GM18517 (cell line): ENCODE data around the gene RASL11B.

Experiments
- ATAC-seq: cut with Tn5 transposase; IDR thresholded peaks from one replicate; pipeline ENCODE4 v1.9.1; 2021; ENCODE audit warnings: mild to moderate bottlenecking, moderate library complexity; ENCODE audit not compliant: unreplicated experiment

RASL11B gene

DNA sequence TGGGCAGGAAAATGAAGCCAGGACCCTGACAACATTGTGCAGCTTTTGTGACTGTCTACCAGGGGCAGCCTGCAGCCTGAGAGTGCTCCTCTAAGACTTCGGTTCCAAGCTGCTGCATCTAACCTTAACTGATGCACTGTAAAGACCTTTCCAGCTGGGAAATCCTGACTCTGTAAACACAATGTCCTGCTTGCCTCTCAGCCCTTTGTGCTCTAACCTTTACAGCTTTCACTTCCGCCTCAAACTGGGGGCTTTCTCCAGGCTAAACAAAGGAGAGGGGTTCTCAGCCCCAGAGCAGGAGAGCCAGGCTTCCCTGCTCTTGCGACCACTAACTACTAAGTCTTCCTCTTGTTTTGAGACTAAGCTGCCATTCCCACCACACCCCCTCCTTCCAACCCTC, 19.3 kb upstream of the RASL11B start:
- no peak for ATAC-seq

DNA sequence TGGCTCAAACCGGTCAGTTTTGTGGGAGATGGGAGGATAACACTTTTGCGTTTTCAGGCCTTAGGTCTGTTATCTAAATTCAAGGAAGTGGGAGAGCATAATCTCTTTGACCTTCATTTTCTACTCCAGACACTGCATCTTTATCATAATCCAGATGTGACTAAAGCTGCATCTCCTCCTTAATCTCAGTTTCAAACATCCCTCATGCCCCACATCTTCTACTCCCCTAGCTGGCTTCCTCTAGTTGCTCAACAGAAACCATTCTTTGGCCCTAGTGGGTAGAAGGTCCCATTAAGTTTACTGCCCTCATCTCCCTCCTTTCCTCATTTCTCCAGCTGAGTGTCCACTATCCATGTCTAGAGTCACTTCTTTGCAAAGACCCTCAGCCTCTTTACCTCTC, 18.8 kb upstream of the RASL11B start:
- ATAC-seq: no peak

DNA sequence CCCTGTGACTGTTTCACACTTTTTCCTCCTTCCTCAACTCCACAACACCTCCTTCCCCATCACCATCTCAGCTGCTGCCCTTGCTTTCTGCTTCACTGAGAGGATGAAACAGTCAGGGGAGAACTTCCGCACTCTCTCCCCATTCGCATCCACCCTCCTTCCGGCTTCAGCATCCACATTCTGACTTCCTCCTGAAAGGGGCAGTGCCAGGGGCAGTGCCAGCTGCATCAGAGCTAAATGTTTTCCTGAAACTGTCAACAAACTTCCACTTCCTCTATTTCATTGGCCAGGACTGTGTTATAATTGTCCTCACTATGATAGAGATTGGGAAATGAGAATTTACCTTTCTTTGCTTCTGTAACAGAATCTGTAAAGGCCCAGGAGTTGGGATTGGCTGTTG, 18.2 kb upstream of the RASL11B start:
- no peak for ATAC-seq

DNA sequence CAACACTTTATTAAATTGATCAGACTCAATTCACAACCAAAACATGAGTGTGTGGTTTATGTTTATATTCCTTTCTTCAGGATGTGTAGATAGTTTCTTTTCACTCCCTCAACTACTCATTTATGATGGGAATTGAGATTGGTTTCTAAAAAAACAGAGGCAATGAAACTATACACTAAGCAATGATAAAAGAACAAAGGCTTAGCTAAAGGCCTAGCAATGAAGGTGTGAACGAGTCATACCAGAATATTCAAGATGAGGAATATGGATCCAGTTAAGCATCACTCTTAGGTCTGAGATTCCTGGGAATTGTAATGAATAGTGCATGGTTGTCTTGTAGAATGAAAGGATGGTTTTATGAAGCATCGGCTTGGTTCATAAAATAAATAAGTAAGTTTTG, 17.5 kb upstream of the RASL11B start:
- ATAC-seq: no peak

DNA sequence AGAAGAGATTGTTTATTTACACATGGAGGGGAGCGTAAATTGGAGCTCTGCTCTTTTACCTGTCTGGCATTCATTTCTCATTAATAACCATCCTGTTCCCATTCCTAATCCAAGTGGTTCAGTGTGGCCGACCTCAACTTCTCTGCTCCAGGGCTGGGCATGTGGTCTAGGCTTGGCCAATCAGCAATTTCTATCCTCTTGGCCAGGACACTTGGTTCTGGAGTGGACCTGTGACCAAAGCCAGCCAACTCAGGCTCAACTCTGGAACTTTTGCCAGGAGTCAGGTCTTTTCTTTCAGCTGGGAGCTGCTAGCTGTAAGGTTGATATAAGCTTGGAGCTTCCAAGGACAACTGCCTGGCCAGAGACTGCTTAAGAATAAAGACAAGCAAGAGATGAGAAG, 15.6 kb upstream of the RASL11B start:
- ATAC-seq: no peak

DNA sequence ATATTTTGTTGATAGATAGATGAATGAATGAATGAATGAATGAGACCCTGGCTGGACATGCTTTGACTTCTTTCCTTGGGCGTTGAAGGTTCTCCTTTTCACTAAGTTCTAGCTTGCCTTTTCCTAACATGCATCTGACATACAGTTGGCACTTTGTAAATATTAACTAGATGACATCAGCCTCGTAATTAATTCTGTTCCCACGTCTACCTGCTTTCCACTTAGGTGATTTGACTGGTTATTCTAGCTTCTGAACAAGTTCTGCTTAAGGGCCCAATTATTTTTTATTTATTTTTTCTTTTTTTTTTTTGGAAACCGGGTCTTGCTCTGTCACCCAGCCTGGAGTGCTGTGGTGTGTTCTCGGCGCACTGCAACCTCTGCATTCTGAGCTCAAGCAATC, 13.9 kb upstream of the RASL11B start:
- ATAC-seq: no peak

DNA sequence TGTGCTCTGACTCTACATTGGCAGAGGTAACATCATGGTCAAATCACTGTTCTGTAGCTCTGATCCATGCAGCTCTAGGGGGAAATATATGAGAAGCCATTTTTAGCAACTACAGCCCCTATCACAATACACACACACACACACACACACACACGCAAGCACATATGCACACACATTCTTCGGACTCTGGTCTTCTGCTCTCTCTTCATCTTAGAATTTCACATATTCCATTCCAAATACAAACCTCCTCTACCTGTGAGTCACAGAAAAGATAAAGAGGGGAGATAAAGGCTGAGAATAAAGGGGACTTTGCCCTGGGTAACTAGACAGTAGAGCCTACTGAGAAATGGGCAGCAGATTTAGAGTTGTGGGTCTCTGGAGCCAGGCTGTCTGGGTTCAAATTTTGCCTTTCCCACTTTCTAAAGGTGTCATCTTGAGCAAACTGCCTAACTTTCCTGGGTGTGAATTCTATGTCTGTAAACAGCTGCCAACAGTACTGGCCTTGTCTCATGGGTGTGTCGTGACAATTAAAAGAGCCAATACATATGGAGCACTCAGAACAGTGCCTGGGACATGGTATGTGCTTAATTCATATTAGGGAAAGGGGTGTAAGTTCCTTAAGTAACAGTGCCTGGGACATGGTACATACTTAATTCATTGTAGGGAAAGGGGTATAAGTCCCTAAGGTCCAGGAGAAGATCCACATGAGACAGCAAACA, 11.6 kb upstream of the RASL11B start:
- no peak for ATAC-seq

DNA sequence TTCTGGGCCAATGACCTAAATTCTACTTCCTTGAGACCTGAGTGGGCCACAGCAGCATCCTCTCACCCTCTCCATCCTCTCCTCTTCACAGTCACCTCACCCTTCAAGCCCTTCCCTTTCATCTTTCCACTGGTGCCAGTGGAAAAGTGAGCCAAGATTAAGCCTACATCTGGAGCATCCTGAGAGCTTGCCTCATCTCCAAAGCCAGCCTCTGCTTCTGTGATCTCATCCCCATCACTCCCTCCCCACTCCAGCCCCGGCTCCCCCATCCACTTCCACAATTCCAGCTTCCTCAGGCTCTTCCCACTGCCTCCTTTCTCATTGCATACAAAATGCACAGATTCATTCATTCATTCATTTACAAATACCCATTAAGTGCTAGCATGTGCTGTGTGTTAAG, 10.1 kb upstream of the RASL11B start:
- no peak for ATAC-seq

DNA sequence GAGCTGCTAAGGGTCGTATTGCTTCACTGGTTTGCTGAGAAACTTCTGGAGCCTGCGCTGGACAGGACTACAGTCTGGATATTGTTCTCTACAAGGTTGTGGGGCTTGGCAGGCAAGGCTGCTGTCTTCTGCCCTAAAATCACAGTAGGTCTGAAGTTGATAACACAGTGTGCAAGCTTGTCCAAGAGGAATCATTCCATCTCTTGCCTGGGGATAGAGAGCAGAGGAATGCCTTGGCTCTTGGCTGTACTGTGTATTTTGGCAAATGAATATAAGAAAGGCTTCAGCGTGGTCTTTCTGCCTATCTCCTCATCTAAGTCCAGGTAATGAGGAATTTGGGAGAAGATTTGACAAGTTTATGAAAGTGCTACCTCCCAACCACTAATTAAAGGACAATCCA, 9.4 kb upstream of the RASL11B start:
- ATAC-seq: no peak

DNA sequence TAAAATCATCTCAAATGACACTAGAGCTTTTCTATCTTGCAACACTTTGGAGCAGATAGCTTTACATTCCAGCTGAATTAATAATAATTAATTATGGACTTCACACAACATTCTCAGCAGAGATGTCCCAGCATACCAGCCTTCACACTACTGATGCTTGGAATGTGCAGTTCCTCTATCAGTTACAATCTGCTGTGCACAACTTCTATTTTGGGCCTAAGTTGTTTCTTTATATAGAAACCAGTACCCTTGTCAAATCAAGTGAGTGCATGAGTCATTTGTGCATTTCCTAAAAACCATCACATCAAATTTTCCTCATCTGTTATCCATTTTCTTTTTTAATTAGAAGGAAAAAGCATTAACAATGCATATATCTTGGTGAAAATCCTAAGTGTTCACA, 8.8 kb upstream of the RASL11B start:
- ATAC-seq: no peak

DNA sequence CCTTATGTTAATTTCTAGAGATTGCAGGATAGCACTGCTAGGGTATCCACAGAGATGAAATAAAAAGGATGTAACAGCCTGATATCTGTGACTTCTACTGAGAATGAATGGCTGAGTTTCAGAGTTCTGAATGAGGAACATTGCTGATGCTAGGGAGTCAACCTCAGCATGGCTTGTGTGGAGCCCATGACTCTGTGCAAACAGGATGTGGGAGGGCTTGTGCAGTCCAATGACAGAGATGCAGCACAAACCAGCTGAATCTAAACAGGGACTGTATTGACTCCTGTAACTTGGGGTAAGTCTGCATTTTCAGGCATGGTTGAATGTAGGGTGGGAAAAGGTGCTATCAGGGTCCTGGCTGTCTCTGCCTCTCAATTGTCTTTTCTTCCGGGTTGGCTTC, 5.3 kb upstream of the RASL11B start:
- ATAC-seq: no peak

DNA sequence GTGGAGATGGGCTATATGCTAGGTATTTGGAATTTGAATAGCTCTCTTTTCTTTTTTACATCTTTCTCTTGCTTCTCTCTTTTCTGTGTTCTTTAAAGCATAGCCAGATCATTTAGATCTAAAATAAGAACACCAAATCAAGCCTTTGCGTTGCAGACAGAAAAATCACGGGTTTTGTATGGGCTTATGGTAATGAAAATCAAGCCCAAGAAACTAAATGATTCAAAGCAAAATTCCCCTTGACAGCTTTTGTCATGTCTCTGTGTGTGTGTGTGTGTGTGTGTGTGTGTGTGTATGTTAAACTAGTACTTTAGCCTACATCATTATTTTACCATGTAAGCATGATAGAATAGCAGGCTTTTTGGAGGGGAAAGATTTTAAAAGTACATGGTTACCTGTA, 1.8 kb upstream of the RASL11B start:
- ATAC-seq: no peak

DNA sequence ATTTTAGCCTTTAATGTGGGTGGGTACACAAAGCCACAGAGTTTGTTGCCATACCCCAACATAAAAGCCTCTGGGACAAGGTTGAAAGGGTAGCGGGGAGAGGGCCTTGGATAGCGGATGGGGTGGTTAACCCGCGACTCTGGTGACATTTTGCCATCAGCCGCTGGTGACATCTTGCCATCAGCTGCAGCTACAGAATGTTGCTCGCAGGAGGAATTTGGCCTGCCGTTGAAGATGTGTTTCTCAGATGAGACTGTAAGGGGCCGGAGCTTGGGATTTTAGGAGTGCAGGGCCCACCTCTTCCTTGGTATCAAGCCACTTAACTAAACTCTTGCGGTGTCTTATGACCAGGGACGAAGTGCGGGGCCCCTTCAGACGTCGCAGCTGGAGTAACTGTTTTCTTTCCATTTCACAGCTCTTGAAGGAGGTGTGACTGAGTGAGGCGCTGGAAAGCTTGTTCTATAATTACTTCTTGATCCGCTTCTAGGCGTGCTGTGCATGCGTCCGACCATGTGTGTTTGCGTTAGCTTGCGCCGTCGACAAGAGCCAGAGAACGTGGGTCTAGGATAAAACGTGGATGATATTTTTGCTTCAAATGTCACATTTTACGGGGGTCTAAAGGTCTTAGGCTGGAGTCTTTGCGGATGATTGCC, 820 bp upstream of the RASL11B start:
- ATAC-seq: no peak

DNA sequence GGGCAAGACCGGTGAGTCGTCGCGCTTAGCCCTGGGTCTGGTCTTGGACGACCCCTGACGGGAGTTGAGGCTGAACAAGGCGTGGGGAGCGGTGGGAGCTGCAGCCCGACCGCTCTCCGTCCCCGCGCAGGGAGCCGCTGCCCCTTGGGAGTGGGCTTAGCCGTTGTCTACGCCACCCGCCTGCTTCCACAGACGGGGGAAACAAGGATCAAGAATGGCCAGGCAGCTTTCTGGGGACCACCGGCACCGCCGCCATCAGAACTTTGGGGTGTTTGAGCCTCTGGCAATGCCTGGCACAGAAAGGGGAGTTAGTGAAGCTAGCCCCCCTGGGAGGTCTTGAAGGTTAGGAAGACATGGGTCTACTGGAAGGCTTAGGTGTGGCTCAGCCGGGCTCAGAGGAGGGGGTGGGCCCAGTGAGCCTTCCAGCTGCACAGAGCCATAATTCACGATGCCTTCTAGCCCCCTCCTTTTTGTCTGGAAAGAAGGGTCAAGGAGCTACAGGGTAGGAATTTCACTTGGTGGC, 583 bp downstream of the RASL11B start:
- ATAC-seq: no peak

DNA sequence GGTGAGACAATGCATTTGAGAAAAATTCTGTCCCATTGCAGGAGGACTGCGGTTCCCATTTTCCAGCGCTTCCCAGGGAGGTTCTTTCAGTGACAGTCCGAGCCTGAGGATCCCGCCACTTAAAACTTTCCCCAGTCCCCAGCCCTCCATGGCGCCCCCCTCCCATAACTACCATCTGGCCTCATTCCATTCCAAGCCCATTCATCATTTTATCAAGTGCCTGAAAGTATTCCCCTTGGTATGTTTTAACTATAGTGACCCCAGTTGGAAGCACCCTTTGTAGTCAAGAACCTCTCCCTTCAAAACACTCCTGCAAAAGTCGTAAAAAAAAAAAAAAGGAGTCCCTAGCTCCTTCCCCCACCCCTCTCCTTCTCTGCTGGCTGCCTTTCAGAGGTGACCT, 1.2 kb downstream of the RASL11B start:
- no peak for ATAC-seq

DNA sequence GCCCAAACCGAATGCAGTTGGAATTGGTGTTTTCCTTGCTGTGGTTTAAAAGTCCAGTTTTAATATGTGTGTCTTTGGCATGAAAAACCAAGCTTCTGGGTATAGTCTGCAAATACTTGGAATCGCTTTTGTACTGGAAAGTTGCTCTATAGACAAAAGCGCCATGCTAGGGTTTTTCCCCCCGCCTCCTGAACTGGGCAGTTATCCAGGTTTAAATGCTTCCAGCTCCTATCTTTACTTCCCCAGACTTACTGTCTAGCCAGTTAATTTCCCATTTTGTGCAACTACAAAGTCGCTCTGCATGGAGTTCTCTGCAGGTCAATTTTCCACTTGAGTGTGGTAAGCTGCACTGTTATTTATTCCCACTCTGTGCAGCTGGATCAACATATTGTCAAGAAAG, 2.7 kb downstream of the RASL11B start:
- ATAC-seq: no peak

DNA sequence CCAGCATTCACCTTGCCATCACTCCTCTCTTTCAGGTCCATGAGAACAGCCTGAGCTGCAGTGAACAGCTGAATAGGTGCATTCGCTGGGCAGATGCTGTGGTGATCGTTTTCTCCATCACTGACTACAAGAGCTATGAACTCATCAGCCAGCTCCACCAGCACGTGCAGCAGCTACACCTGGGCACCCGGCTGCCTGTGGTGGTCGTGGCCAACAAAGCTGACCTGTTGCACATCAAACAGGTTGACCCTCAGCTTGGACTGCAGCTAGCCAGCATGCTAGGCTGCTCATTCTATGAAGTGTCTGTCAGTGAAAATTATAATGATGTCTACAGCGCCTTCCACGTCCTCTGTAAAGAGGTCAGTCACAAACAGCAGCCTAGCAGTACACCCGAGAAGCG, 3.2 kb downstream of the RASL11B start:
- no peak for ATAC-seq

DNA sequence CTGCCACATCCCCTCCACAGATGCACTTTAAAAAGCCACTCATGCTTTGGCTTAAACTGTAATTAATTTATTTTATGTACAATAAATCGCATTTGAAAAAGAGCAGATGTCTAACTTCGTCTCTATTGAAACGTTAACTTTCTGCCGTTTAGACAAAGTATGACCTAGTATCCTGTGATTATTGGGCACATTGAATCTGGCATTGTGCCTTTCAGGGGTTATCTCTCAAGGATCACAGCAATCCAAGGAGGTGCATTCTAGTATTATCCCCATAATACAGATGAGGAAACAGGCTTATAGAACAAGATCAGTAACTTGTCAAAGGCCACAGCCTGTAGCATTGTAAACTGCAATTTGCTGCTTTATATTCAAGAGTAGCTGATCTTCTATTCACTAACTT, 4.6 kb downstream of the RASL11B start:
- no peak for ATAC-seq

DNA sequence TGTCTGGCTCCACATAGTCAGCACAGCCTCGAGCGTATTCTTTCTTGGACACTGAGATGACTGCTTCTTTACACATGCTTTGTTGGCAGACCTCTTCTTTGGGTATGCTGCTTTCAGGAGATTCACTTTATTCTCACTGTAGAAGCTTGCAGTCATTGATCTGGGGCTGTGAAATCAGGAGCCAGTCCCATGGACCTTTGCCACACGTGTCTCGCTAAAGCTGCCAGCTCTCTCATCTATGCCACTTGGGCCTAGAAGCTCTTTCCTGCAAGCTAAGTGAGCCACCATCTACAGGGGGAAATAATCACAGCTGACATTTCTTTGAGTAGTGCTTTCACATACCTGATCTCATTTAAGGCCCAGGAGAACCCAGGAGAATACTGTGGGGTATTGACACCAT, 5.0 kb downstream of the RASL11B start:
- no peak for ATAC-seq

DNA sequence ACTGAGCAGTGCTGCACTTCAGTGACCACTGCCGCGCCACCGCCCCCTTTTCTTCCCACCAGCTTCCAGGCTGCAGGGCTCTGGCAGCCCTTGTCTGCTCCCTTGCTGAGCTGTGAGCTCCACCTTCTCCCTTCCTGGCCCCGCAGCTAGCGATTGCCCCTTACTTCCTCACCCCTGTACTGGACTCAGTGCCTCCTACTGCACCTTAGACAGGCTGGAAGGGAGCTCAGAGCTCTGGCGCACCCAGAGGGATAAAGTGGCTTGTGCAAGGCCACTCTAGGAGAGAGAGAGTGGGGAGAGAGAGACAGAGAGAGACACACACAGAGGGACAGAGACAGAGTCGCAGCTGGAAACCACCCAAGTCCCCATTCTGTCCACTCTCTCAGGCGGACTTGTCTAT, 6.0 kb downstream of the RASL11B start:
- ATAC-seq: no peak

DNA sequence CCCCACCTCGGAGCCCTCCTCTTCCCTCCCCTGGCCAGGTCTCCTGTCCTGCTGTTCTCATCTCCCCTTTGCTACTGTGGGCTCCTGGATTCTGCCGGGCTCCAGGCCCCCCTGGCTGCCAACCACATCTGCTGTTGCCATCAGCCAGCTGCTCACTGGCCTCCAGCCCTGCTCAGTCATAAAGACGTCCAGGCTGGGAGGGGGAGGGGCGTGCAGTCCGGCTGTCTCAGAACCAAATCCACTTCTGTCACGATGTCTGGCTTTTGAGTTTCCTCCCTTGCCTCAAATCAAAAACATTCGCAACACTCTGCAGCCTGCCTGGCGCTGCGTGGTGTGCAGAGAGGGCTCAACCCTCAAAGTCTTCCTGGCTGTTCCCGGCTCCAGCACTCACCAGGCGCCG, 7.1 kb downstream of the RASL11B start:
- no peak for ATAC-seq

DNA sequence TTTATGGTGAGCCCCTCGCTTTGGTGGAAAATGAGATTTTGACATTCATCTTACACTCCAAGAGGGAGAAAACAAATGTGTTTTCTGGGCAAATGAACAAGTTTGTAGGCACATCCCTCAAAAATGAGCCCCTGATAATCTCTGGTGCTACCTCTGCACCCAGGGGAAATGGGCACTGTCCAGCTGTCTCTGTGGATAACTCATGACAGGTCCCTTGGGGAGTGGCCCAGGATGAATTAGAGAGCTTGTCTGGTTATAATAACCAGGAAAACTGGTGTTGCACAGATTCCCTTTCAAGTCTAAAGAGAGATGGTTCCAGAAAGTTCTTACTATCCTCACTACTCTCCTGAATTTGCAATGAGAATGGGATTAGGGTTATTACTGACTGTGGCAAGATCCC, 7.5 kb downstream of the RASL11B start:
- no peak for ATAC-seq

DNA sequence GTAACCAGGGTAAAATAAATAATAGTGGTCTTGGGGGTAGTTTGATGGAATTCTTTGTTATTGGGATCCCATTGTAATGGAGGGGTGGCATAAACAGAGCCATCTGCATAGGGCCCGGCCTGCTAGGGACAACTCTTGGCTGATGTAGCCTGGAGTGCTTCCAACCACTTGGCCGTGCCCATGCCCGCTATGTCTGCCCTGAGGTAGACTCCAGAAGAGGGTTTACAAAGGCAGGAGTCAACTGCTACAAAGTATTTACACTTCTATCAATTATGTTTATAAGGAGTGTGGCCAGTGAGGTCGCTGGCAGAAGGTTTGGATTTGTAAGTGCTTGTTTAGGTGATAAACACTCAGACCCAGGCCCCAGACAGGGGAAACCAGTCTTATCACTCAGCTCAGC, 8.1 kb downstream of the RASL11B start:
- no peak for ATAC-seq
